Activated T-helper 2 cell treated with anti-CD3 and anti-CD28 coated beads, Interferon-gamma antibody, Interleukin-2, Interleukin-4, amounts not matched to agents 10 μg/mL and 5 μg/mL and 100 μg/mL, durations not matched to agents 14 hours and 24 hours and 36 hours (primary cell): Measurements from ENCODE around the gene TNFRSF6B. TPM values are rescaled to one million over a fixed set of nuclear protein-coding genes. Genes with fewer than 3 reads are reported as not detected.
"Not testable (repeated sequence)": the region's sequence is repeated elsewhere in the genome, so short reads cannot be mapped to it uniquely, and the experiment has no call there.

Experiments
- DNase-seq: peaks from one replicate; pipeline ENCODE4 v3.0.0; 2021; ENCODE audit warnings: low spot score
- H3K27ac Mint-ChIP-seq: one replicate; pipeline ENCODE4 v1.8.0; 2021; ENCODE audit warnings: mixed read lengths
- H3K27me3 Mint-ChIP-seq: one replicate; pipeline ENCODE4 v1.8.0; 2021; ENCODE audit warnings: low read depth, mixed read lengths
- H3K36me3 Mint-ChIP-seq: one replicate; pipeline ENCODE4 v1.8.0; 2021; ENCODE audit warnings: low read depth, mixed read lengths
- H3K4me1 Mint-ChIP-seq: one replicate; pipeline ENCODE4 v1.8.0; 2021; ENCODE audit warnings: low read depth, mixed read lengths
- H3K4me3 Mint-ChIP-seq: one replicate; pipeline ENCODE4 v1.8.0; 2021; ENCODE audit warnings: low read depth, mild to moderate bottlenecking, moderate library complexity, mixed read lengths
- H3K9me3 Mint-ChIP-seq: one replicate; pipeline ENCODE4 v1.8.0; 2021; ENCODE audit warnings: mixed read lengths
- intact Hi-C: fragments of 100-400 bp; cut with micrococcal nuclease; formaldehyde crosslinking; loops from one replicate; pipeline ENCODE4 v1.15.1; 2023
- total RNA-seq: library from RNA; stranded (reverse); gene quantifications from 2 replicates; pipeline ENCODE4 v1.2.3, GENCODE V29; 2022

Gene TNFRSF6B
- total RNA-seq, 1 donor from 2014 or later = not detected

GRCh38 chr20:63665708-63666107 is 30.7 kb upstream of the TNFRSF6B start:
- no peak overlapping the region for H3K4me3 Mint-ChIP-seq
- no peak overlapping the region for H3K27ac Mint-ChIP-seq
- H3K9me3 Mint-ChIP-seq = no peaks in the 10 kb centered on the region
- DNase-seq = no peak
- peaks cover 34% of the 10 kb centered on the region for H3K36me3 Mint-ChIP-seq
- no peaks in the 10 kb centered on the region for H3K4me1 Mint-ChIP-seq
- no peaks in the 10 kb centered on the region for H3K27me3 Mint-ChIP-seq
- intact Hi-C loops = no loop called here

GRCh38 chr20:63667858-63668257 is 28.6 kb upstream of the TNFRSF6B start:
- no peaks in the 10 kb centered on the region for H3K9me3 Mint-ChIP-seq
- no peaks in the 10 kb centered on the region for H3K4me1 Mint-ChIP-seq
- no peaks in the 10 kb centered on the region for H3K27me3 Mint-ChIP-seq
- H3K27ac Mint-ChIP-seq = no peak overlapping the region
- H3K4me3 Mint-ChIP-seq = no peak overlapping the region
- peaks cover 32% of the 10 kb centered on the region for H3K36me3 Mint-ChIP-seq
- intact Hi-C loops = no loop called here
- no peak for DNase-seq

DNA sequence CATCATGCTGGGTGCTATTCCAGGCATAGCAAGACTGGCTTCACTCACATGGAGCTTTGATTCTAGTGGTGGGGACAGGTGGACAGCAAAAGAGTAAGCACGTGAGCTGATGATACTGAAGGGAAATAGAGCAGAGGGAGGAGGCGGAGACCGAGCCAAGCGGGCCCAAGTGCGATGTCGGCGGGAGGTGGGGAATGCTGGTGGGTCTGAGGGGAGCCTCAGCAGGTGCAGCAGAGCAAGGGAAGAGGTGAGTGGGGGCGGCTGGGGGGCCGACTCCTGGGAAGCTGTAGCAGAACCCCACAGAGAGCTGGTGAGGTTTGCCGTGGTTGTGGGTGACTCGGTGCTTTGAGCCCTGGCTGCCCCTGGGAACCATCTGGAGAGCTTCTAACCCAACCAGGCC is 28.1 kb upstream of the TNFRSF6B start:
- no peak for DNase-seq
- intact Hi-C loops = no loop called here
- Mint-ChIP-seq H3K9me3 (no peaks in the 10 kb centered on the region), H3K4me3 (no peak overlapping the region), H3K4me1 (no peaks in the 10 kb centered on the region), H3K36me3 (peaks cover 32% of the 10 kb centered on the region), H3K27me3 (no peaks in the 10 kb centered on the region), H3K27ac (no peak overlapping the region)

DNA sequence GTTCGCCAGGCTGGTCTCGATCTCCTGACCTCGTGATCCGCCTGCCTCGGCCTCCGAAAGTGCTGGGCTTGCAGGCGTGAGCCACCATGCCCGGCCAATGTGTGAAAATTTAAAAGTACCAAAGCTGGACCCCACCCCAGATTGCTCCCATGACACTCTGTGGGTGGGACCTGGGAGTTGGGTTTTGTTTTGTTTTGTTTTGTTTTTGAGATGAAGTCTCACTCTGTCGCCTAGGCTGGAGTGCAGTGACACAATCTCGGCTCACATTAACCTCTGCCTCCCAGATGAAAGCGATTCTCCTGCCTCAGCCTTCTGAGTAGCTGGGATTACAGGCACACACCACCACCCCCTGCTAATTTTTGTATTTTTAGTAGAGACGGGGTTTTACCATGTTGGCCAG is 24.8 kb upstream of the TNFRSF6B start:
- peaks cover 40% of the 10 kb centered on the region for H3K36me3 Mint-ChIP-seq
- intact Hi-C loops, H3K4me3 Mint-ChIP-seq, DNase-seq, H3K4me1 Mint-ChIP-seq, H3K27me3 Mint-ChIP-seq, H3K9me3 Mint-ChIP-seq, H3K27ac Mint-ChIP-seq: not testable (repeated sequence)

DNA sequence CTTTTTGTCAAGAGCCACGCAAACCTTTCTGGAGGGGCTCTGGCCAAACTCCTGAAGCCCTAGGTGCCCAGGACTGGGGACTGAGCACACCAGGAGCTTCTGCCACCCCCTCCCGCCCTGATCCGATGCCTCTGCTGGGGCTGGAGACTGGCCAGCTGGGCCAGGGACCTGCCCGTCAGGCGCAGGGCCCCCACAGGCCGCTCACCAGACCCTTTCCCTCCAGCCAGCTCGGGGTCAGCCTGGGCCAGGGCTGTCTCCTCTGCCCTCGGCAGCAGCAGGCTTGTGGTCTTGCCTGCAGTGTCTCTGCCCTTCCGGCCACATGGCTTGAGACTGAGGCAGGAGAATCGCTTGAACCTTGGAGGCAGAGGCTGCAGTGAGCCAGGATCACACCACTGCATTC is 23.8 kb upstream of the TNFRSF6B start:
- intact Hi-C loops = no loop called here
- Mint-ChIP-seq H3K4me1 (no peaks in the 10 kb centered on the region), H3K36me3 (peaks cover 40% of the 10 kb centered on the region), H3K27ac (no peak overlapping the region), H3K9me3 (no peaks in the 10 kb centered on the region), H3K4me3 (no peak overlapping the region), H3K27me3 (no peaks in the 10 kb centered on the region)
- DNase-seq = no peak

- Mint-ChIP-seq H3K4me1 (no peaks in the 10 kb centered on the region), H3K27me3 (no peaks in the 10 kb centered on the region), H3K9me3 (no peaks in the 10 kb centered on the region), H3K27ac (no peak overlapping the region), H3K4me3 (no peak overlapping the region), H3K36me3 (peaks cover 36% of the 10 kb centered on the region)
- intact Hi-C loops = no loop called here
- no peak for DNase-seq
Observed at GRCh38 chr20:63673951-63674350, 22.5 kb upstream of the TNFRSF6B start.

DNA sequence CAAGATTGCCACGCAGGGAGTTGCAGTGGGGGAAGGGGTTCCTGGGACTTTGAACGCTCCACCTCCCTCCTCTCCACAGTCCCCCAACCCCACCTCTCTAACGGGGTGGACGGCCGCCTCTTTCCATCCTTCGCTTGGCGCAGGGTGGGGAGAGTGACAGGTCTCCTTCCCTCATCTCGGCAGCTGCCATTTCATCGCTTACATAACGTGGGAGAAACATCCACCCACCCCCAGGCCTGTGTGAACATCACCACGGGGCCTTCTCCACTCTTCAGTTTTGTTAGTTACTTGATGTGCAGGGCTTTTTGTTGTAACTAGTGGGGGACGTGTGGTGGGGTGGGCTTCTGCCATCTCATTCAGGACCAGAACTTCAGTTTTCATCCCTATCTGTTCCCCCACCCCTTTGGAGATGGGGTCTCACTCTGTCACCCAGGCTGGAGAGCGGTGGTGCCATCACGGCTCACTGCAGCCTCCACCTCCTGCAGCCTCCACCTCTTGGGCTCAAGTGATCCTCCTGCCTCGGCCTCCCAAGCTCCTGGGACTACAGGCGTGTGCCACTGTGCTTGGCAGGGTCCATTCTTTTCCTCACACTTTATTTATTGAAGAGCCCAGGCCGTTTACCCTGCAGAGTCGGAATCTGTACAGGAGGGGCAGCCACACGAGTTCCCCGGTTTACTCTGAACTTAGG is 20.6 kb upstream of the TNFRSF6B start:
- Mint-ChIP-seq H3K4me3 (no peak overlapping the region), H3K4me1 (no peaks in the 10 kb centered on the region), H3K27ac (no peak overlapping the region), H3K36me3 (peaks cover 28% of the 10 kb centered on the region), H3K9me3 (no peaks in the 10 kb centered on the region), H3K27me3 (no peaks in the 10 kb centered on the region)
- no peak for DNase-seq
- intact Hi-C loops = no loop called here

DNA sequence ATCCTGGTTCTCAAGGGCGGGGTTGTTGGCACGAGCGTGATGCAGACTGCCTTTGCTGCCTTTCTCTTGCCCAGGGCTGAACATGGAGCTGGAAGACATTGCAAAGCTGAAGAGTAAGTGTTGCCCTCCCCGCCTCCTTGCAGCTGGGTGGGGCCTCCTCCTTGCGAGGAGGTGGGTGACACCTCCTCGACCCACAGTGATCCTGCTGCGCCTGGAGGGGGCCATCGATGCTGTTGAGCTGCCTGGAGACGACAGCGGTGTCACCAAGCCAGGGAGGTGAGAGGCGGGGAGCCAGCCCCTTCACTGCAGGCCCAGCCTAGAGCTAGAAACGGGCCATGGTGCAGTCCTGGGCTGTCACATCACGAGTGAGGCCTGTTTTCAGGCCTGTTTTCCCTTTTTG is 18.4 kb upstream of the TNFRSF6B start:
- peaks cover 24% of the 10 kb centered on the region for H3K36me3 Mint-ChIP-seq
- no peak for DNase-seq

GRCh38 chr20:63678667-63679465 is 17.6 kb upstream of the TNFRSF6B start:
- Mint-ChIP-seq H3K4me3 (no peak overlapping the region), H3K9me3 (no peaks in the 10 kb centered on the region), H3K27me3 (no peaks in the 10 kb centered on the region), H3K36me3 (peaks cover 21% of the 10 kb centered on the region), H3K4me1 (peaks cover 3% of the 10 kb centered on the region), H3K27ac (no peak overlapping the region)
- DNase-seq = no peak
- intact Hi-C loops = no loop called here

More for the DNA sequence above, 18.4 kb upstream of the TNFRSF6B start:
- H3K4me3 Mint-ChIP-seq = no peak overlapping the region
- H3K9me3 Mint-ChIP-seq = no peaks in the 10 kb centered on the region
- no peak overlapping the region for H3K27ac Mint-ChIP-seq
- intact Hi-C loops = no loop called here
- no peaks in the 10 kb centered on the region for H3K4me1 Mint-ChIP-seq
- no peaks in the 10 kb centered on the region for H3K27me3 Mint-ChIP-seq

GRCh38 chr20:63679799-63680305 is 16.6 kb upstream of the TNFRSF6B start:
- peaks cover 3% of the 10 kb centered on the region for H3K4me1 Mint-ChIP-seq
- no peak overlapping the region for H3K27ac Mint-ChIP-seq
- no peaks in the 10 kb centered on the region for H3K27me3 Mint-ChIP-seq
- intact Hi-C loops = no loop called here
- no peaks in the 10 kb centered on the region for H3K9me3 Mint-ChIP-seq
- no peak overlapping the region for H3K4me3 Mint-ChIP-seq
- DNase-seq = no peak
- peaks cover 21% of the 10 kb centered on the region for H3K36me3 Mint-ChIP-seq

GRCh38 chr20:63680427-63680826 is 16.0 kb upstream of the TNFRSF6B start:
- Mint-ChIP-seq H3K27ac (no peak overlapping the region), H3K4me3 (no peak overlapping the region), H3K4me1 (peaks cover 3% of the 10 kb centered on the region), H3K9me3 (no peaks in the 10 kb centered on the region), H3K36me3 (peaks cover 21% of the 10 kb centered on the region), H3K27me3 (no peaks in the 10 kb centered on the region)
- no peak for DNase-seq
- intact Hi-C loops = no loop called here

DNA sequence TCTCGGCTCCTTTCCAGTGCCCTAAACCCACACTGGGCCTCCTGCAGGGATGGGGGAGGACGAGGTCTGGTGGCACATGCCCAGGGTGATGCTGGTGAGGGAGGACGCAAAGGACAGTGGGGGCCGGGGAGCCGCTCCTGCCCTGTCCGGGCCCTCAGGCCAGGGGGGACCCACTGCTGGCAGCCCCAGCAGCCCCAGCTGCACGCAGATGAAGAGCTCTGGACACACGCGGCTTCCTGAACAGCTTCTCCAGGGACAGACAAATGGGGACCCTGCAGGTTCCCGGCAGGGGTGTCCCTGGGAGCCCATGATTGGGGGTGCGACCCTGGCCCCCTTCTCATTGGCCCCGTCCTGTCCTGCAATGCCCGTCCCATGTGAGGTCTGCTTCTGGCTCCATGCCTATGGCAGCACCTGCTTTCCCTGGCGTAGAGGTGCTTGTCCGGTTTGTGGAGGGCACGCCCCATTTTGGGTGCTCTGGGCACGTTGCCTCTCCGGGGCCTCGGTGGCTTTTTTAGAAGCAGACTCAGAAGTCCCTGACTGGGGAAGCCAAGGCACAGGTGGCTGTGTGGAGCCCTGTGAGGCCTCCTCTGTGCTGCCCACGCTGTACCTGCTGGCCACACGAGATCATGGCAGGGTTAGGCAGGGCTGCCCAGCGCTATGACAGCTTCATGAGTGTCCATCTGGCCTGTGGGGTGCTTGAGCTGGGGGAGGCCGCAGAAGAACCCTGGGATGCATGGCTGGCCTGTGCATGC is 15.4 kb upstream of the TNFRSF6B start:
- H3K36me3 Mint-ChIP-seq = peaks cover 15% of the 10 kb centered on the region
- H3K9me3 Mint-ChIP-seq = no peaks in the 10 kb centered on the region
- peaks cover 3% of the 10 kb centered on the region for H3K4me1 Mint-ChIP-seq
- H3K27me3 Mint-ChIP-seq = no peaks in the 10 kb centered on the region
- no peak for DNase-seq
- H3K27ac Mint-ChIP-seq = no peak overlapping the region
- H3K4me3 Mint-ChIP-seq = no peak overlapping the region
- intact Hi-C loops = no loop called here
